K562 (cell line): Measurements from ENCODE around the gene ELMO1. TPM values are rescaled to one million over a fixed set of nuclear protein-coding genes. Genes with fewer than 3 reads are reported as not detected.

ENCODE experiments used
- ATAC-seq: fragments of 200-7000 bp; cut with Tn5 transposase; 3 replicates; pipeline ENCODE4 v1.9.1; 2020; ENCODE audit warnings: moderate library complexity
- BruUV-seq: library from RNA; stranded (reverse); fragments of 400-500 nt; replicated peaks from 2 replicates; lab custom pipeline; 2021; lab: Mats Ljungman, UMichigan
- CTCF ChIA-PET: fragments of 300-600 bp; formaldehyde crosslinking; extraction: SDS; loops from one replicate; lab custom pipeline; 2021; ENCODE audit warnings: low intra/inter-chr PET ratio; lab: Yijun Ruan, JAX
- POLR2A ChIA-PET: fragments of 300-600, 350-650 bp; sonication (Branson Sonifier 250); formaldehyde crosslinking; extraction: SDS; loops from one replicate; lab custom pipeline; 2021; ENCODE audit warnings: antibody characterized with exemption, inconsistent platforms; lab: Yijun Ruan, JAX
- DNase-seq, 4 experiments: peaks; one replicate each; pipeline versions ENCODE4 v3.0.0 to v3.0.0-alpha.2; 2011 to 2018; ENCODE audit warnings: low spot score in 3 of 4, mixed read lengths in 3 of 4; ENCODE audit errors: extremely low read depth in 1 of 4
- FAIRE-seq: peaks from 2 replicates; lab custom pipeline; 2011; peaks lifted over from hg19 to GRCh38; lab: Jason Lieb, UNC
- H2AFZ ChIP-seq: 2 replicates; pipeline ENCODE4 v1.6.0; 2011; ENCODE audit warnings: low read depth, low read length, control low read depth, inconsistent platforms
- H3K27ac ChIP-seq: fragments of 200-600 bp; 3 replicates; pipeline ENCODE4 v1.8.0; 2011; ENCODE audit warnings: low read depth, mild to moderate bottlenecking, control low read depth, inconsistent platforms, low read length, moderate library complexity, mixed read lengths; ENCODE audit errors: extremely low read depth
- H3K27me3 ChIP-seq, 2 experiments: fragments of 300-600 bp in 1 of 2; 2 replicates in 1 of 2; 3 replicates in 1 of 2; pipeline versions ENCODE4 v1.6.0 to v1.8.0; 2011; ENCODE audit warnings: inconsistent platforms in 2 of 2, low read length in 2 of 2, mild to moderate bottlenecking in 1 of 2, mixed read lengths in 1 of 2, moderate library complexity in 1 of 2; ENCODE audit not compliant: control insufficient read depth in 2 of 2, insufficient read depth in 2 of 2
- H3K36me3 ChIP-seq: fragments of 300-600 bp; 3 replicates; pipeline ENCODE4 v1.8.0; 2011; ENCODE audit warnings: mild to moderate bottlenecking, low read length, inconsistent platforms; ENCODE audit not compliant: control insufficient read depth, insufficient read depth
- H3K4me1 ChIP-seq, 2 experiments: fragments of 200-600 bp in 1 of 2; replicated peaks in 1 of 2; 2 replicates in 1 of 2; 3 replicates in 1 of 2; pipeline versions ENCODE4 v1.5.1 to v1.8.0; 2011; ENCODE audit warnings: inconsistent platforms in 2 of 2, low read length in 2 of 2, mild to moderate bottlenecking in 1 of 2, mixed read lengths in 1 of 2, moderate library complexity in 1 of 2; ENCODE audit not compliant: control insufficient read depth in 2 of 2, insufficient read depth in 2 of 2
- H3K4me2 ChIP-seq: 2 replicates; pipeline ENCODE4 v1.6.1; 2011; ENCODE audit warnings: low read length, control low read depth, inconsistent platforms, mixed read lengths; ENCODE audit not compliant: insufficient read depth
- H3K4me3 ChIP-seq: fragments of 200-600 bp; sonication (generic), shearing (Covaris generic); 2 replicates; pipeline ENCODE4 v1.5.1; 2016; ENCODE audit warnings: control low read depth, inconsistent platforms
- H3K79me2 ChIP-seq: fragments of 200-600 bp; 3 replicates; pipeline ENCODE4 v1.8.0; 2011; ENCODE audit warnings: low read length, inconsistent platforms; ENCODE audit not compliant: control insufficient read depth, insufficient read depth
- H3K9ac ChIP-seq, 2 experiments: 2 replicates each; pipeline versions ENCODE4 v1.6.0 to v1.6.1; 2011; ENCODE audit warnings: low read depth in 2 of 2, low read length in 2 of 2, control low read depth in 1 of 2, inconsistent platforms in 1 of 2, mild to moderate bottlenecking in 1 of 2, mixed read lengths in 1 of 2; ENCODE audit not compliant: insufficient read depth in 1 of 2
- H3K9me1 ChIP-seq: one replicate; pipeline ENCODE4 v1.6.0; 2011; ENCODE audit warnings: inconsistent platforms, mild to moderate bottlenecking, low read length, moderate library complexity; ENCODE audit not compliant: control insufficient read depth, insufficient read depth
- H3K9me3 ChIP-seq: replicated peaks from 2 replicates; pipeline ENCODE4 v1.5.1; 2011; ENCODE audit warnings: low read depth, low read length, inconsistent platforms; ENCODE audit not compliant: control insufficient read depth, insufficient read depth
- H4K20me1 ChIP-seq: replicated peaks from 2 replicates; pipeline ENCODE4 v1.6.1; 2011; ENCODE audit warnings: low read length, inconsistent platforms, mixed read lengths; ENCODE audit not compliant: control insufficient read depth, insufficient read depth
- CREBBP ChIP-seq: IDR thresholded peaks from one replicate; pipeline ENCODE4 v1.6.1; 2012; ENCODE audit warnings: low read depth, mild to moderate bottlenecking, control low read depth, inconsistent platforms, low read length
- FIP1L1 ChIP-seq: fragments of 200-400 bp; formaldehyde crosslinking; IDR thresholded peaks from 2 replicates; pipeline ENCODE4 v1.6.1; 2018; ENCODE audit warnings: mild to moderate bottlenecking, low read depth, low read length; ENCODE audit not compliant: poor library complexity, severe bottlenecking
- HDGF ChIP-seq: fragments of 450-650 bp; IDR thresholded peaks from 2 replicates; pipeline ENCODE4 v1.6.1; 2016
- JUND ChIP-seq, 2 experiments: IDR thresholded peaks; 2 replicates in 1 of 2; 3 replicates in 1 of 2; pipeline ENCODE4 v1.6.1; 2011; ENCODE audit warnings: borderline replicate concordance in 2 of 2, low read depth in 2 of 2, low read length in 2 of 2, improper control_type of control experiment in 1 of 2, missing biosample characterization in 1 of 2, missing genetic modification characterization in 1 of 2, missing genetic modification reagents in 1 of 2
- MAFF ChIP-seq: IDR thresholded peaks from 2 replicates; pipeline ENCODE4 v1.6.1; 2012; ENCODE audit warnings: low read length, improper control_type of control experiment
- POLR3A ChIP-seq: IDR thresholded peaks from 2 replicates; pipeline ENCODE4 v1.6.1; 2011; ENCODE audit warnings: borderline replicate concordance, mild to moderate bottlenecking, moderate library complexity; ENCODE audit not compliant: insufficient read length, insufficient read depth; ENCODE audit errors: extremely low read depth
- PRPF4 ChIP-seq: fragments of 200-400 bp; formaldehyde crosslinking; IDR thresholded peaks from one replicate; pipeline ENCODE4 v1.6.1; 2017; ENCODE audit warnings: low read length, low read depth, mild to moderate bottlenecking; ENCODE audit not compliant: insufficient read depth, poor library complexity, severe bottlenecking
- ZNF589 ChIP-seq: fragments of 200-800 bp; sonication (Bioruptor generic); IDR thresholded peaks from 2 replicates; pipeline ENCODE4 v1.6.1; 2016; ENCODE audit warnings: low read depth, missing genetic modification characterization, missing compliant biosample characterization
- WGBS: fragments of 100-300 bp; shearing (Covaris generic); methylation state at CpG from one replicate; pipeline ENCODE4 v1.1.6; 2016; ENCODE audit warnings: low coverage, mixed read lengths; ENCODE audit not compliant: insufficient coverage; ENCODE audit errors: missing lambda C conversion rate; 5-methylcytosine and 5-hydroxymethylcytosine counted together
- in situ Hi-C: fragments of 300-500 bp; cut with MboI; formaldehyde crosslinking; loops from 4 replicates; pipeline ENCODE4 v1.15.0; 2018; ENCODE audit warnings: inconsistent platforms, mixed read lengths
- intact Hi-C: fragments of 100-400 bp; cut with micrococcal nuclease; formaldehyde crosslinking; loops from 2 replicates; pipeline ENCODE4 v1.14.2; 2022
- polyA plus RNA-seq, 8 experiments: library from polyadenylated mRNA; depleted of rRNA in 4 of 8; stranded (reverse) in 5 of 8; unstranded in 3 of 8; fragments of >200 nt; fragmentation: Nextera tagmentation in 2 of 8; fragmentation: Illumina TruSeq in 1 of 8; extraction: Ambion mirVana in 2 of 8; extraction: Trizol in 1 of 8; gene quantifications; 2 replicates each; pipeline versions ENCODE4 v1.2.1 to v1.2.3, GENCODE V29; 2011 to 2014; ENCODE audit warnings: inconsistent platforms in 1 of 8, missing spikeins in 1 of 8
- total RNA-seq, 7 experiments: library from RNA; depleted of rRNA in 6 of 7; stranded (reverse); fragments of >200 nt in 6 of 7; fragmentation: Illumina TruSeq in 2 of 7; extraction: Trizol in 2 of 7; gene quantifications; 2 replicates each; pipeline versions ENCODE4 v1.2.1 to v1.2.3, GENCODE V29; 2011 to 2021; ENCODE audit warnings: low replicate concordance in 1 of 7
- TF ChIP-seq, protein P1 (sequence below), 2 experiments: fragments of 450-650 bp; conservative IDR thresholded peaks; 2 replicates each; pipeline ENCODE4 v1.6.1; 2017; ENCODE audit warnings: mild to moderate bottlenecking in 2 of 2, moderate library complexity in 2 of 2
- TF ChIP-seq, protein P2 (sequence below): fragments of 450-650 bp; IDR thresholded peaks from 2 replicates; pipeline ENCODE4 v1.6.1; 2016; ENCODE audit warnings: missing biosample characterization, missing genetic modification characterization
- TF ChIP-seq, protein P3 (sequence below): fragments of 150-350 bp; IDR thresholded peaks from 2 replicates; pipeline ENCODE4 v1.6.1; 2014; ENCODE audit warnings: low read depth, mild to moderate bottlenecking, low read length, borderline replicate concordance

The ELMO1 gene
- total and polyA plus RNA-seq, 9 of the 15 experiments (the other 6 are each of a cell fraction or from before 2014, with no cell fraction given): 0.36 to 7.2 (median 3.6) TPM

DNA sequence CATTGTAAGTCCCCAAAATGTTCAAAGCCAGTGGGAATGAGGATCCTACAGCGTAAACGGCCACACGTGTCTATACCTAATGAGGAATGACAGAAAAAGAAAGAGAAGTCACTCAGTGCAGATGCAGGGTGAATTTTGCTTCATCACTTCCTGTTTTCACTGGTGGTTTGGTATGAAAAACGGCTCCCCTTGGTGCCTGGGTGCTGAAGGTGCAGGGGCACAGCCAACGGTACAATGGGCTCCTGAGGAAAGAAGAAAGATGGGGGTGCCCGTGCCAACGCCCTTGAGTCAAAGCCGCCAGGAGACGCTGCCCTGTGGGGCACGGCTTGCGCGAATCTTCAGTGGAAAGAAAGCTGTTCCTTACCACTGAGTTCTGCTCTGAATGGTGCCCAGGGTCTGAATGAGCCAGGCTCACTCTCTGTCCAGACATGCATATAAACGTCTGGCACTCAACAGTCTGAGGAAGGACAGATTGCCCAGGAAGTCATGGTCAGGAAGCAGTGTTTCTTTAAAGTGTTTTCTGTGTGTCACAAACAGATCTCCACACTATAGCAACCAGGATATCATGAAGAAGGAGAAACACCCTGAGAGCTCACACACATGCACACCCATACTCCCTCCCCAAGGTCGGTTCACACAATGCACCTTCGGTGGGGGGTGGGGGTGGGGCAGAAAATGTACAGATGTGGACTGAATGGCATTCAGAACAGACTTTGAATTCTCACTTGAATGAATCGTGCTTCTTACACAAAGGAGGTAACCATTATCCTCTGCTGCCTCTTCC lies 105.8 kb downstream of the ELMO1 start (continued):
- TF ChIP-seq, protein P1, sequence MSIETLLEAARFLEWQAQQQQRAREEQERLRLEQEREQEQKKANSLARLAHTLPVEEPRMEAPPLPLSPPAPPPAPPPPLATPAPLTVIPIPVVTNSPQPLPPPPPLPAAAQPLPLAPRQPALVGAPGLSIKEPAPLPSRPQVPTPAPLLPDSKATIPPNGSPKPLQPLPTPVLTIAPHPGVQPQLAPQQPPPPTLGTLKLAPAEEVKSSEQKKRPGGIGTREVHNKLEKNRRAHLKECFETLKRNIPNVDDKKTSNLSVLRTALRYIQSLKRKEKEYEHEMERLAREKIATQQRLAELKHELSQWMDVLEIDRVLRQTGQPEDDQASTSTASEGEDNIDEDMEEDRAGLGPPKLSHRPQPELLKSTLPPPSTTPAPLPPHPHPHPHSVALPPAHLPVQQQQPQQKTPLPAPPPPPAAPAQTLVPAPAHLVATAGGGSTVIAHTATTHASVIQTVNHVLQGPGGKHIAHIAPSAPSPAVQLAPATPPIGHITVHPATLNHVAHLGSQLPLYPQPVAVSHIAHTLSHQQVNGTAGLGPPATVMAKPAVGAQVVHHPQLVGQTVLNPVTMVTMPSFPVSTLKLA (conservative IDR thresholded peaks at IDR 0.05): 0 out of 4 replicates have a peak, but pooled peaks of 1 of the 2 experiments have one; percentile 21
- TF ChIP-seq JUND (IDR thresholded peaks at IDR 0.05; ENCODE audit: borderline replicate concordance, low read depth, low read length): no peak
- 0 out of 3 replicates have a peak, but pooled peaks have one; percentile 18 for TF ChIP-seq JUND (tag; IDR thresholded peaks at IDR 0.05; ENCODE audit: borderline replicate concordance, low read depth, low read length)
- no peak for TF ChIP-seq POLR3A
- peak; percentile 3; the same call in 1 of the 2 replicates for TF ChIP-seq MAFF

DNA sequence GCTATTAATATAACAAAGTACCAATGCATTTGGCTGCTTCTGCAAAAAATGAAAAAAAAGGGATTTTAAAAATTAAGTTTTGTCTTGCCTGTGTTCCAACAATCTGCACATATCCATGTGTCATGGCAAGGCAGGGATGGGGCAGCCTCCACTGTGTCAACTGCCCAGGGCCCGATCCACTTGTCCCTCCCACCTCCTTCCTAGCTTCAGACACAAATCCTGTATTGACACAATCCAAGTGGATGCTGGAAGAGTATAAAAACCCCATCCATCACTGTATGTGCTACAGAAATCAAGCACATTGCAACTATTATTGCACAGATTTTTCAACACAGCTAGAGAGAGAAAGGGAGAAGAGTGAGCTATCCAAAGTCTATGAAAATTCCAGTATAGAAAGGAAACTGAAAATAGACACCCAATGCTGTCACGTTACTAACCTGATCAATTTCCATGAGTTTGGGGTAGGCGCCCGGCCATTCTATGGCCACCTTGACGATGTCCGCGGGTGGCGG lies 106.4 kb downstream of the ELMO1 start:
- intact Hi-C loops: no loop called here
- Histone ChIP-seq H3K9me1 (no peaks in the 10 kb centered on the region), H3K27me3 (no peaks in the 10 kb centered on the region), H3K4me2 (peak overlapping the region; percentile 55), H2AFZ (peak overlapping the region; percentile 80), H3K9me3 (no peaks in the 10 kb centered on the region), H3K36me3 (no peaks in the 10 kb centered on the region), H3K9ac (no peak overlapping the region), H3K4me3 (0 out of 2 replicates have a peak overlapping the region, but pooled peaks have one; percentile 11), H4K20me1 (no peaks in the 10 kb centered on the region), H3K4me1 (peaks cover 6 to 11% of the 10 kb centered on the region in 2 experiments; a peak in 4 of 5 replicates), H3K27ac (no peak overlapping the region; the same call in 2 of the 3 replicates), H3K79me2 (no peaks in the 10 kb centered on the region)
- in situ Hi-C loops: no loop called here
- TSS peak; percentile 65 for BruUV-seq
- ChIA-PET POLR2A (no interaction called here), CTCF (no interaction called here)
- no peak for DNase-seq
- FAIRE-seq: no peak
- ATAC-seq: peak; percentile 31; the same call in 2 of the 3 replicates
- 30% methylated on average over 8 of the region's 8 CpGs for WGBS
- TF ChIP-seq ZNF589 (no peak), JUND (IDR thresholded peaks at IDR 0.05; ENCODE audit: borderline replicate concordance, low read depth, low read length) (no peak), JUND (tag; IDR thresholded peaks at IDR 0.05; ENCODE audit: borderline replicate concordance, low read depth, low read length) (no peak; the same call in 2 of the 3 replicates), PRPF4 (no peak), HDGF (no peak), FIP1L1 (no peak), CREBBP (no peak)
- TF ChIP-seq, protein P2, sequence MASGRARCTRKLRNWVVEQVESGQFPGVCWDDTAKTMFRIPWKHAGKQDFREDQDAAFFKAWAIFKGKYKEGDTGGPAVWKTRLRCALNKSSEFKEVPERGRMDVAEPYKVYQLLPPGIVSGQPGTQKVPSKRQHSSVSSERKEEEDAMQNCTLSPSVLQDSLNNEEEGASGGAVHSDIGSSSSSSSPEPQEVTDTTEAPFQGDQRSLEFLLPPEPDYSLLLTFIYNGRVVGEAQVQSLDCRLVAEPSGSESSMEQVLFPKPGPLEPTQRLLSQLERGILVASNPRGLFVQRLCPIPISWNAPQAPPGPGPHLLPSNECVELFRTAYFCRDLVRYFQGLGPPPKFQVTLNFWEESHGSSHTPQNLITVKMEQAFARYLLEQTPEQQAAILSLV (tag): no peak
- TF ChIP-seq, protein P3, sequence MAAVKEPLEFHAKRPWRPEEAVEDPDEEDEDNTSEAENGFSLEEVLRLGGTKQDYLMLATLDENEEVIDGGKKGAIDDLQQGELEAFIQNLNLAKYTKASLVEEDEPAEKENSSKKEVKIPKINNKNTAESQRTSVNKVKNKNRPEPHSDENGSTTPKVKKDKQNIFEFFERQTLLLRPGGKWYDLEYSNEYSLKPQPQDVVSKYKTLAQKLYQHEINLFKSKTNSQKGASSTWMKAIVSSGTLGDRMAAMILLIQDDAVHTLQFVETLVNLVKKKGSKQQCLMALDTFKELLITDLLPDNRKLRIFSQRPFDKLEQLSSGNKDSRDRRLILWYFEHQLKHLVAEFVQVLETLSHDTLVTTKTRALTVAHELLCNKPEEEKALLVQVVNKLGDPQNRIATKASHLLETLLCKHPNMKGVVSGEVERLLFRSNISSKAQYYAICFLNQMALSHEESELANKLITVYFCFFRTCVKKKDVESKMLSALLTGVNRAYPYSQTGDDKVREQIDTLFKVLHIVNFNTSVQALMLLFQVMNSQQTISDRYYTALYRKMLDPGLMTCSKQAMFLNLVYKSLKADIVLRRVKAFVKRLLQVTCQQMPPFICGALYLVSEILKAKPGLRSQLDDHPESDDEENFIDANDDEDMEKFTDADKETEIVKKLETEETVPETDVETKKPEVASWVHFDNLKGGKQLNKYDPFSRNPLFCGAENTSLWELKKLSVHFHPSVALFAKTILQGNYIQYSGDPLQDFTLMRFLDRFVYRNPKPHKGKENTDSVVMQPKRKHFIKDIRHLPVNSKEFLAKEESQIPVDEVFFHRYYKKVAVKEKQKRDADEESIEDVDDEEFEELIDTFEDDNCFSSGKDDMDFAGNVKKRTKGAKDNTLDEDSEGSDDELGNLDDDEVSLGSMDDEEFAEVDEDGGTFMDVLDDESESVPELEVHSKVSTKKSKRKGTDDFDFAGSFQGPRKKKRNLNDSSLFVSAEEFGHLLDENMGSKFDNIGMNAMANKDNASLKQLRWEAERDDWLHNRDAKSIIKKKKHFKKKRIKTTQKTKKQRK: no peak
